GM12878 (cell line): Measurements from ENCODE around the gene HES2. TPM values are rescaled to one million over a fixed set of nuclear protein-coding genes. Genes with fewer than 3 reads are reported as not detected.

Experiments
- ATAC-seq: fragments of 200-7000 bp; cut with Tn5 transposase; 3 replicates; pipeline ENCODE4 v1.9.1; 2020; ENCODE audit warnings: mild to moderate bottlenecking, moderate library complexity
- BruUV-seq: library from RNA; stranded (reverse); fragments of 400-500 nt; replicated peaks from 2 replicates; lab custom pipeline; 2021; lab: Mats Ljungman, UMichigan
- CTCF ChIA-PET: fragments of 300-600 bp; sonication (Branson Sonifier 250); formaldehyde crosslinking; extraction: SDS; loops from one replicate; lab custom pipeline; 2021; ENCODE audit warnings: inconsistent platforms; lab: Yijun Ruan, JAX
- POLR2A ChIA-PET: fragments of 350-600 bp; formaldehyde crosslinking; extraction: SDS; loops from one replicate; lab custom pipeline; 2021; ENCODE audit warnings: inconsistent platforms; lab: Charles Lee
- RAD21 ChIA-PET: fragments of 300-600 bp; sonication (Branson Sonifier 250); formaldehyde crosslinking; loops from one replicate; lab custom pipeline; 2023; ENCODE audit warnings: antibody characterized with exemption; ENCODE audit not compliant: unreplicated experiment; lab: Charles Lee
- SMC1A ChIA-PET: fragments of 300-600 bp; sonication (Branson Sonifier 250); formaldehyde crosslinking; loops from one replicate; lab custom pipeline; 2023; ENCODE audit not compliant: unreplicated experiment, uncharacterized antibody; lab: Charles Lee
- DNase-seq: peaks from one replicate; pipeline ENCODE4 v3.0.0-alpha.2; 2011; ENCODE audit warnings: low read depth, low spot score
- FAIRE-seq: peaks from 3 replicates; lab custom pipeline; 2011; peaks lifted over from hg19 to GRCh38; lab: Jason Lieb, UNC
- H2AFZ ChIP-seq: 2 replicates; pipeline ENCODE4 v1.6.0; 2011; ENCODE audit warnings: low read depth, low read length, control low read depth; ENCODE audit not compliant: control insufficient read depth
- H3K27ac ChIP-seq: 2 replicates; pipeline ENCODE4 v1.5.1; 2011; ENCODE audit warnings: control low read depth; ENCODE audit not compliant: control insufficient read depth, insufficient read depth
- H3K27me3 ChIP-seq, 2 experiments: replicated peaks in 1 of 2; 2 replicates each; pipeline versions ENCODE4 v1.6.0 to v1.6.1; 2011; ENCODE audit warnings: low read length in 1 of 2; ENCODE audit not compliant: control insufficient read depth in 2 of 2, insufficient read depth in 2 of 2
- H3K36me3 ChIP-seq, 2 experiments: 2 replicates each; pipeline ENCODE4 v1.5.1; 2011; ENCODE audit warnings: low read length in 1 of 2; ENCODE audit not compliant: control insufficient read depth in 2 of 2, insufficient read depth in 2 of 2
- H3K4me1 ChIP-seq: 2 replicates; pipeline ENCODE4 v1.6.1; 2011; ENCODE audit warnings: mild to moderate bottlenecking, low read length, moderate library complexity, mixed read lengths; ENCODE audit not compliant: control insufficient read depth, insufficient read depth
- H3K4me2 ChIP-seq: 2 replicates; pipeline ENCODE4 v1.6.0; 2011; ENCODE audit warnings: control low read depth; ENCODE audit not compliant: control insufficient read depth, insufficient read depth
- H3K4me3 ChIP-seq: fragments of 200-600 bp; sonication (generic); 2 replicates; pipeline ENCODE4 v1.5.1; 2016
- H3K79me2 ChIP-seq: 2 replicates; pipeline ENCODE4 v1.6.0; 2011; ENCODE audit warnings: low read length; ENCODE audit not compliant: control insufficient read depth, insufficient read depth
- H3K9ac ChIP-seq: 2 replicates; pipeline ENCODE4 v1.8.0; 2011; ENCODE audit warnings: low read length, control low read depth, mixed read lengths; ENCODE audit not compliant: control insufficient read depth, insufficient read depth
- H3K9me3 ChIP-seq: replicated peaks from 3 replicates; pipeline ENCODE4 v1.5.1; 2011; ENCODE audit warnings: mild to moderate bottlenecking, low read length; ENCODE audit not compliant: control insufficient read depth, insufficient read depth
- H4K20me1 ChIP-seq: 2 replicates; pipeline ENCODE4 v1.6.0; 2011; ENCODE audit not compliant: control insufficient read depth, insufficient read depth
- CBX3 ChIP-seq: fragments of 200-600 bp; sonication (generic); IDR thresholded peaks from 2 replicates; pipeline ENCODE4 v1.6.1; 2016; ENCODE audit warnings: low read depth, borderline replicate concordance
- JUNB ChIP-seq: IDR thresholded peaks from 2 replicates; pipeline ENCODE4 v1.6.1; 2016; ENCODE audit warnings: antibody characterized with exemption, mild to moderate bottlenecking
- RAD21 ChIP-seq: IDR thresholded peaks from 2 replicates; pipeline ENCODE4 v1.6.1; 2011; ENCODE audit warnings: mild to moderate bottlenecking, low read depth, low read length, moderate library complexity; ENCODE audit not compliant: insufficient read depth
- RB1 ChIP-seq: fragments of 450-650 bp; formaldehyde crosslinking; IDR thresholded peaks from 2 replicates; pipeline ENCODE4 v1.6.1; 2017; ENCODE audit warnings: mild to moderate bottlenecking, borderline replicate concordance
- SMAD5 ChIP-seq: IDR thresholded peaks from 2 replicates; pipeline ENCODE4 v1.6.1; 2016; ENCODE audit warnings: antibody characterized with exemption, low read depth
- SP1 ChIP-seq: IDR thresholded peaks from one replicate; pipeline ENCODE4 v1.6.1; 2011; ENCODE audit warnings: low read depth, low read length
- WRNIP1 ChIP-seq: IDR thresholded peaks from 2 replicates; pipeline ENCODE4 v1.6.1; 2011; ENCODE audit warnings: low read depth, low read length, improper control_type of control experiment, borderline replicate concordance
- ZNF274 ChIP-seq: IDR thresholded peaks from one replicate; pipeline ENCODE4 v1.8.0; 2011; ENCODE audit not compliant: insufficient read length, insufficient read depth
- WGBS: methylation state at CpG from one replicate; pipeline ENCODE4 v1.1.6; 2016; ENCODE audit warnings: low lambda C conversion rate; ENCODE audit not compliant: insufficient replicate concordance, insufficient coverage; ENCODE audit errors: missing lambda C conversion rate; 5-methylcytosine and 5-hydroxymethylcytosine counted together
- in situ Hi-C: fragments of 300-500 bp; cut with MboI; formaldehyde crosslinking; loops from 9 replicates; pipeline ENCODE4 v1.14.3; 2018; ENCODE audit warnings: mixed read lengths
- intact Hi-C: fragments of 100-400 bp; cut with micrococcal nuclease; formaldehyde crosslinking; loops from one replicate; pipeline ENCODE4 v1.14.2; 2022; ENCODE audit not compliant: unreplicated experiment
- polyA plus RNA-seq, 11 experiments: library from polyadenylated mRNA; depleted of rRNA in 4 of 11; unstranded in 6 of 11; stranded (reverse) in 5 of 11; fragments of >200 nt; fragmentation: Nextera tagmentation in 4 of 11; fragmentation: Illumina TruSeq in 1 of 11; extraction: Ambion mirVana in 4 of 11; extraction: Trizol in 1 of 11; gene quantifications; 1 replicate in 1 of 11; 2 replicates in 10 of 11; pipeline versions ENCODE4 v1.2.1 to v1.2.3, GENCODE V29; 2011 to 2016; ENCODE audit warnings: inconsistent platforms in 2 of 11, missing spikeins in 2 of 11, low read depth in 1 of 11
- total RNA-seq, 4 experiments: library from RNA; depleted of rRNA in 3 of 4; stranded (reverse); fragments of >200 nt in 3 of 4; fragmentation: Illumina TruSeq in 1 of 4; extraction: Trizol in 1 of 4; gene quantifications; 2 replicates each; pipeline versions ENCODE4 v1.2.1 to v1.2.3, GENCODE V29; 2013 to 2021
- TF ChIP-seq, protein P1 (sequence below): fragments of 450-650 bp; IDR thresholded peaks from 2 replicates; pipeline ENCODE4 v1.6.1; 2016; ENCODE audit warnings: mild to moderate bottlenecking
- TF ChIP-seq, protein P2 (sequence below): fragments of 150-350 bp; IDR thresholded peaks from 2 replicates; pipeline ENCODE4 v1.6.1; 2016; ENCODE audit warnings: low read depth, low read length
- TF ChIP-seq, protein P3 (sequence below): IDR thresholded peaks from 2 replicates; pipeline ENCODE4 v1.6.1; 2011; ENCODE audit warnings: borderline replicate concordance, low read depth, mild to moderate bottlenecking, moderate library complexity, low read length; ENCODE audit not compliant: insufficient read depth, poor library complexity, severe bottlenecking
- TF ChIP-seq, protein P4 (sequence below): fragments of 450-650 bp; IDR thresholded peaks from 2 replicates; pipeline ENCODE4 v1.6.1; 2017; ENCODE audit warnings: antibody characterized with exemption, mild to moderate bottlenecking, moderate library complexity
- TF ChIP-seq, protein P5 (sequence below): IDR thresholded peaks from 2 replicates; pipeline ENCODE4 v1.6.1; 2012; ENCODE audit warnings: low read depth, low read length, improper control_type of control experiment

HES2 gene
- total and polyA plus RNA-seq, 10 of the 15 experiments (the other 5 are each of a cell fraction or from before 2014, with no cell fraction given) = 0.13 to 2.0 (median 0.26) TPM

DNA sequence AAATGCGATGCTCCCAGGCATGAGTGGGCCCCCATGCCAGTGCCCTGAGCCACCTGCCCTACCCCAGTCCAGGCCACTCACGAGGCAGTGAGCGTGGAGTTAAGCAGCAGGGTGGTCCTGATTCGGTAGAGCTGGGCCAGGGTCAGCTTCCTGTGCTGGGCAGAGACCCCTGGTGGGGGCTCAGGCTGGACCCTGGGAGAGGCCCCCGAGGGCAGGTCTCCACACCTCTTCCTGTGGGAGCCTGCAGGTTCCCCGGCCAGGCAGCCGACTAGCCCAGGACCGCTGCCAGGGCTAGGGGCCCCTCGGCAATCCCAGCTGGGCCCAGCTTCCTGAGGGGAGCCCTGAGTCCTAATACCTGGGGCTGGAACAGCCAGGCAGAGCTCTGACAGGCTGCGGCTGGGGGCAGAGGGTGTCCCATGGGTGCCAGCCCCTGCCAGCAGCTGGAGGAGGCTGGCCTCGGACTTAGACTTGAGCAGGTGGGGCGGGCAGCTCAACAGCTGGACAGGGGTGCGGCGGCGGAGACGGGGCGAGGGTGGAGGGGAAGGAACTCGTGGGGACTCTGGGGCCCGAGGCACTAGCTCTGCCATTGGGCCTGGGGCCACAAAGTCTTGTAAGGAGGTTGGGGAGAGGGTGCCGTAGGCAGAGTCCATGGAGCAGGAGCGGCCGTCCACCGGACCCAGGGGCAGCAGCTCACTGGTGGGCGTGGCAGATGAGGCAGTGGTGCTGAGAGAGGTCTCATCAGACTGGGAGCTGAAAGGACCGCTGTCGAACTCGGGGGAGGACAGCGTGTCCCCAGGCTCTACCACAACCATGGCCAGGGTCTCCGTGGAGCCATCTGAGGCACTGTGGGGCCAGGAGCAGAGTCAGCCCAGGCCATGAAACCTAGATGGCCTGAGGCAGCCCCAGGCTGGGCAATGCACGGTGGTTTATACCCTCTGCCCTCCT lies 48.3 kb upstream of the HES2 start:
- no peaks in the 10 kb centered on the region for H3K36me3 ChIP-seq
- FAIRE-seq (no peak), DNase-seq (no peak), ATAC-seq (no peak)
- RAD21 ChIA-PET = interaction anchor here (1.0 kb wide), 1 partner anchor 59 kb away, joined by 3 read pairs; no protein-coding TSS in a partner anchor
- H3K9ac ChIP-seq = no peak overlapping the region
- no peak overlapping the region for H3K27ac ChIP-seq
- intact Hi-C loops = no loop called here
- no peak overlapping the region for H3K4me2 ChIP-seq
- H3K4me3 ChIP-seq = no peak overlapping the region
- in situ Hi-C loops = no loop called here
- SMC1A ChIA-PET = no interaction called here
- 52% methylated on average over 30 of the region's 30 CpGs for WGBS
- no peak for TF ChIP-seq CBX3
- TF ChIP-seq, protein P1, sequence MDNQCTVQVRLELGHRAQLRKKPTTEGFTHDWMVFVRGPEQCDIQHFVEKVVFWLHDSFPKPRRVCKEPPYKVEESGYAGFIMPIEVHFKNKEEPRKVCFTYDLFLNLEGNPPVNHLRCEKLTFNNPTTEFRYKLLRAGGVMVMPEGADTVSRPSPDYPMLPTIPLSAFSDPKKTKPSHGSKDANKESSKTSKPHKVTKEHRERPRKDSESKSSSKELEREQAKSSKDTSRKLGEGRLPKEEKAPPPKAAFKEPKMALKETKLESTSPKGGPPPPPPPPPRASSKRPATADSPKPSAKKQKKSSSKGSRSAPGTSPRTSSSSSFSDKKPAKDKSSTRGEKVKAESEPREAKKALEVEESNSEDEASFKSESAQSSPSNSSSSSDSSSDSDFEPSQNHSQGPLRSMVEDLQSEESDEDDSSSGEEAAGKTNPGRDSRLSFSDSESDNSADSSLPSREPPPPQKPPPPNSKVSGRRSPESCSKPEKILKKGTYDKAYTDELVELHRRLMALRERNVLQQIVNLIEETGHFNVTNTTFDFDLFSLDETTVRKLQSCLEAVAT = no peak
- no peak for TF ChIP-seq ZNF274
- TF ChIP-seq SP1 = no peak
- no peak for TF ChIP-seq JUNB
- TF ChIP-seq, protein P2, sequence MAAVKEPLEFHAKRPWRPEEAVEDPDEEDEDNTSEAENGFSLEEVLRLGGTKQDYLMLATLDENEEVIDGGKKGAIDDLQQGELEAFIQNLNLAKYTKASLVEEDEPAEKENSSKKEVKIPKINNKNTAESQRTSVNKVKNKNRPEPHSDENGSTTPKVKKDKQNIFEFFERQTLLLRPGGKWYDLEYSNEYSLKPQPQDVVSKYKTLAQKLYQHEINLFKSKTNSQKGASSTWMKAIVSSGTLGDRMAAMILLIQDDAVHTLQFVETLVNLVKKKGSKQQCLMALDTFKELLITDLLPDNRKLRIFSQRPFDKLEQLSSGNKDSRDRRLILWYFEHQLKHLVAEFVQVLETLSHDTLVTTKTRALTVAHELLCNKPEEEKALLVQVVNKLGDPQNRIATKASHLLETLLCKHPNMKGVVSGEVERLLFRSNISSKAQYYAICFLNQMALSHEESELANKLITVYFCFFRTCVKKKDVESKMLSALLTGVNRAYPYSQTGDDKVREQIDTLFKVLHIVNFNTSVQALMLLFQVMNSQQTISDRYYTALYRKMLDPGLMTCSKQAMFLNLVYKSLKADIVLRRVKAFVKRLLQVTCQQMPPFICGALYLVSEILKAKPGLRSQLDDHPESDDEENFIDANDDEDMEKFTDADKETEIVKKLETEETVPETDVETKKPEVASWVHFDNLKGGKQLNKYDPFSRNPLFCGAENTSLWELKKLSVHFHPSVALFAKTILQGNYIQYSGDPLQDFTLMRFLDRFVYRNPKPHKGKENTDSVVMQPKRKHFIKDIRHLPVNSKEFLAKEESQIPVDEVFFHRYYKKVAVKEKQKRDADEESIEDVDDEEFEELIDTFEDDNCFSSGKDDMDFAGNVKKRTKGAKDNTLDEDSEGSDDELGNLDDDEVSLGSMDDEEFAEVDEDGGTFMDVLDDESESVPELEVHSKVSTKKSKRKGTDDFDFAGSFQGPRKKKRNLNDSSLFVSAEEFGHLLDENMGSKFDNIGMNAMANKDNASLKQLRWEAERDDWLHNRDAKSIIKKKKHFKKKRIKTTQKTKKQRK = no peak
- no peak for TF ChIP-seq SMAD5
- no peak for TF ChIP-seq WRNIP1
- TF ChIP-seq RAD21 = no peak
- TF ChIP-seq, protein P3, sequence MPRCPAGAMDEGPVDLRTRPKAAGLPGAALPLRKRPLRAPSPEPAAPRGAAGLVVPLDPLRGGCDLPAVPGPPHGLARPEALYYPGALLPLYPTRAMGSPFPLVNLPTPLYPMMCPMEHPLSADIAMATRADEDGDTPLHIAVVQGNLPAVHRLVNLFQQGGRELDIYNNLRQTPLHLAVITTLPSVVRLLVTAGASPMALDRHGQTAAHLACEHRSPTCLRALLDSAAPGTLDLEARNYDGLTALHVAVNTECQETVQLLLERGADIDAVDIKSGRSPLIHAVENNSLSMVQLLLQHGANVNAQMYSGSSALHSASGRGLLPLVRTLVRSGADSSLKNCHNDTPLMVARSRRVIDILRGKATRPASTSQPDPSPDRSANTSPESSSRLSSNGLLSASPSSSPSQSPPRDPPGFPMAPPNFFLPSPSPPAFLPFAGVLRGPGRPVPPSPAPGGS = no peak
- TF ChIP-seq, protein P4, sequence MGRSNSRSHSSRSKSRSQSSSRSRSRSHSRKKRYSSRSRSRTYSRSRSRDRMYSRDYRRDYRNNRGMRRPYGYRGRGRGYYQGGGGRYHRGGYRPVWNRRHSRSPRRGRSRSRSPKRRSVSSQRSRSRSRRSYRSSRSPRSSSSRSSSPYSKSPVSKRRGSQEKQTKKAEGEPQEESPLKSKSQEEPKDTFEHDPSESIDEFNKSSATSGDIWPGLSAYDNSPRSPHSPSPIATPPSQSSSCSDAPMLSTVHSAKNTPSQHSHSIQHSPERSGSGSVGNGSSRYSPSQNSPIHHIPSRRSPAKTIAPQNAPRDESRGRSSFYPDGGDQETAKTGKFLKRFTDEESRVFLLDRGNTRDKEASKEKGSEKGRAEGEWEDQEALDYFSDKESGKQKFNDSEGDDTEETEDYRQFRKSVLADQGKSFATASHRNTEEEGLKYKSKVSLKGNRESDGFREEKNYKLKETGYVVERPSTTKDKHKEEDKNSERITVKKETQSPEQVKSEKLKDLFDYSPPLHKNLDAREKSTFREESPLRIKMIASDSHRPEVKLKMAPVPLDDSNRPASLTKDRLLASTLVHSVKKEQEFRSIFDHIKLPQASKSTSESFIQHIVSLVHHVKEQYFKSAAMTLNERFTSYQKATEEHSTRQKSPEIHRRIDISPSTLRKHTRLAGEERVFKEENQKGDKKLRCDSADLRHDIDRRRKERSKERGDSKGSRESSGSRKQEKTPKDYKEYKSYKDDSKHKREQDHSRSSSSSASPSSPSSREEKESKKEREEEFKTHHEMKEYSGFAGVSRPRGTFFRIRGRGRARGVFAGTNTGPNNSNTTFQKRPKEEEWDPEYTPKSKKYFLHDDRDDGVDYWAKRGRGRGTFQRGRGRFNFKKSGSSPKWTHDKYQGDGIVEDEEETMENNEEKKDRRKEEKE = no peak
- TF ChIP-seq RB1 = no peak
- TF ChIP-seq, protein P5, sequence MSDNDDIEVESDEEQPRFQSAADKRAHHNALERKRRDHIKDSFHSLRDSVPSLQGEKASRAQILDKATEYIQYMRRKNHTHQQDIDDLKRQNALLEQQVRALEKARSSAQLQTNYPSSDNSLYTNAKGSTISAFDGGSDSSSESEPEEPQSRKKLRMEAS = no peak
- CTCF ChIA-PET = interaction anchor here (0.6 to 1.3 kb wide), 3 partner anchors 9 to 45 kb away, joined by 3 to 5 read pairs (median 3); no protein-coding TSS in a partner anchor
- H2AFZ ChIP-seq = no peak overlapping the region
- H3K4me1 ChIP-seq = no peaks in the 10 kb centered on the region
- no peaks in the 10 kb centered on the region for H3K9me3 ChIP-seq
- no peaks in the 10 kb centered on the region for H3K79me2 ChIP-seq
- POLR2A ChIA-PET = no interaction called here
- H3K27me3 ChIP-seq = peaks cover 0 to 3% of the 10 kb centered on the region in 2 experiments; a peak in 3 of 4 replicates
- no TSS peak for BruUV-seq
- H4K20me1 ChIP-seq = no peaks in the 10 kb centered on the region
